ENCODE measurements around the gene PPT1.

- TF ChIP-seq POLR2A (IDR thresholded peaks at IDR 0.05) (no peak), CTCF (IDR thresholded peaks at IDR 0.05) (no peak), EP300 (IDR thresholded peaks at IDR 0.05) (no peak), POLR2AphosphoS5 (IDR thresholded peaks at IDR 0.05) (no peak)
These were observed 39.6 kb downstream of the PPT1 start for GRCh38 chr1:40057310-40058030.
